ENCODE results near the gene ALG5. TPM values are rescaled to one million over a fixed set of nuclear protein-coding genes. Genes with fewer than 3 reads are reported as not detected.
A peak's percentile ranks its signal among the peaks of the same experiment; 100 is the strongest.

The ALG5 gene
- total RNA-seq, 4 donors from 2014 or later: 26.2 to 36.6 (median 29.8) TPM

DNA sequence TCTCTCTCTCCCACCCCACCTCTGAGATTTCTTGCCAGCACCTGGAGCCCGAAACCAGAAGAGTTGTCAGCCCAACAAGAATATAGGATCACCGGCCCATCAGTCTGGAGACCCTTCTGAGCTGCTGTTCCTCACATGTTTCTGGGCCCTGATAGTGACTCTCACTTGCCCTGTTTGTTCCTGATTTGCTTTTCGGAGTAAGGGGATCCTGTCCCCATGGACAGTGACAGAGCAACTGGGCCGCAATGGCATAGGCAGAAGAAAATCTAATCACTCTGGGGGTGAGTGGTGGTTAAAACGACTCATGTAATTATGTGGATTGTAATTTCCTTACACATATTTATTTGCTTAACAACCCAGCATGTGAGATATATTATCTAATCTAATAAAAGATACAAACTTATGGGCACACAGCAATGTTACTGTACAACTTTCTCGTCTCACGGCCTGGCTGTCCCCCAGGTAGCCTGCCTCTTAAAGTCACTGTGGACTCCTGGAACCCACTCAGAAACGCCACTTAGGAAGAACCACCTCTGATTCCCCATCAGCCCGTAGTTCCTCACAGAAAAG, 78.4 kb downstream of the ALG5 start:
- DNase-seq: no peak
- intact Hi-C loops (cut with DNase I; ENCODE audit: low total_unique reads): no loop called here
- H3K27me3 ChIP-seq: no peaks in the 10 kb centered on the region
- H3K27ac ChIP-seq: peak overlapping the region; percentile 61 to 71
- no peaks in the 10 kb centered on the region for H3K36me3 ChIP-seq
- H3K9me3 ChIP-seq: no peaks in the 10 kb centered on the region
- no peaks in the 10 kb centered on the region for H3K4me1 ChIP-seq
- TF ChIP-seq, protein P1, sequence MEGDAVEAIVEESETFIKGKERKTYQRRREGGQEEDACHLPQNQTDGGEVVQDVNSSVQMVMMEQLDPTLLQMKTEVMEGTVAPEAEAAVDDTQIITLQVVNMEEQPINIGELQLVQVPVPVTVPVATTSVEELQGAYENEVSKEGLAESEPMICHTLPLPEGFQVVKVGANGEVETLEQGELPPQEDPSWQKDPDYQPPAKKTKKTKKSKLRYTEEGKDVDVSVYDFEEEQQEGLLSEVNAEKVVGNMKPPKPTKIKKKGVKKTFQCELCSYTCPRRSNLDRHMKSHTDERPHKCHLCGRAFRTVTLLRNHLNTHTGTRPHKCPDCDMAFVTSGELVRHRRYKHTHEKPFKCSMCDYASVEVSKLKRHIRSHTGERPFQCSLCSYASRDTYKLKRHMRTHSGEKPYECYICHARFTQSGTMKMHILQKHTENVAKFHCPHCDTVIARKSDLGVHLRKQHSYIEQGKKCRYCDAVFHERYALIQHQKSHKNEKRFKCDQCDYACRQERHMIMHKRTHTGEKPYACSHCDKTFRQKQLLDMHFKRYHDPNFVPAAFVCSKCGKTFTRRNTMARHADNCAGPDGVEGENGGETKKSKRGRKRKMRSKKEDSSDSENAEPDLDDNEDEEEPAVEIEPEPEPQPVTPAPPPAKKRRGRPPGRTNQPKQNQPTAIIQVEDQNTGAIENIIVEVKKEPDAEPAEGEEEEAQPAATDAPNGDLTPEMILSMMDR (IDR thresholded peaks at IDR 0.05): no peak
- TF ChIP-seq POLR2A (IDR thresholded peaks at IDR 0.05): no peak
- H3K4me3 ChIP-seq: peak overlapping the region; percentile 66 to 86

DNA sequence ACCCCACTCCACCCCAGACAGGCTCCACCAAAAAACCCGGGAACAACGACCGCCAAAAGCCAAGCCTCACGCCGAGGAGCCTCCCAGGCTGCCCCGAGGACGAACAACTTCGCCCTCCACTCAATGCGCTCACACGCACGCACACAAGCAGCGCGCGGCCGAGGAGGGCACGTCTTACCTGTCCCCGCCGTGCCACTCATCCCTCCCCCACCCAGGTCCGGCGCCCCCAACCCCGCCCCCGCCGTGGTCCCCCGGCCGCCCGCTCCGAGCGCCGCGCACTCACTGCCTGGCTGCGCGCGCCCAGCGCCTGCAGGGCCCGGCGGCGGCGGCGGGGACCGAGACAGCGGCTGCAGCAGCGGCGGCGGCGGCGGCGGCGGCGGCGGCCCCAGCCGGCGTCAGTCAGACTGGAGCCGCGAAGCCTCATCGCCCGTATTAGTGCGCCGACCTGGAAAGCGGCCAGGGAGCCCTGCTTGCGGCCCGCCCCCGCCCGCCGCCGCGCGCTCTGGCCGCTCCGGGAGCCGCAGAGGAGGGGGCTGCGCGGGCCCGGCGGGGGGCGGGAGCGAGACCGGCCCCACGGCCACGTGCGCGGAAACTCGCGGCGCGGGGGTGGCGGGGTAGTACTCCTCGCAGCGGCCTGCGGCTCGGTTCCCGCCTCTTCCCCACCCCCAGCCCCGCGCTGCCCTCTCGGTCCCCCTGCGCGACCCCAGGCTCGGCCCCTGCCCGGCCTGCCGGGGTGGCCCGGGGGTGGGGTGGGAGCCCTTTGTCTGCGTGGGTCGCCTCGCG, 79.1 kb downstream of the ALG5 start, which contains the start of gene SMAD9:
Gene SMAD9, minus strand, starts transcription at position 406 of the 783 bp plus-strand sequence. CDS start 40,549 bp downstream, outside the sequence.
- intact Hi-C loops (cut with DNase I; ENCODE audit: low total_unique reads): no loop called here
- H3K27me3 ChIP-seq: no peaks in the 10 kb centered on the region
- TF ChIP-seq POLR2A (IDR thresholded peaks at IDR 0.05): peak; percentile 61 to 63
- TF ChIP-seq, protein P1 (IDR thresholded peaks at IDR 0.05): no peak
- DNase-seq: peak; percentile 78 to 80
- no peaks in the 10 kb centered on the region for H3K36me3 ChIP-seq
- H3K4me1 ChIP-seq: no peaks in the 10 kb centered on the region
- peak within 1 kb of the TSS; percentile 71 to 74 for H3K27ac ChIP-seq
- peak within 1 kb of the TSS; percentile 66 to 86 for H3K4me3 ChIP-seq
- no peaks in the 10 kb centered on the region for H3K9me3 ChIP-seq

DNA sequence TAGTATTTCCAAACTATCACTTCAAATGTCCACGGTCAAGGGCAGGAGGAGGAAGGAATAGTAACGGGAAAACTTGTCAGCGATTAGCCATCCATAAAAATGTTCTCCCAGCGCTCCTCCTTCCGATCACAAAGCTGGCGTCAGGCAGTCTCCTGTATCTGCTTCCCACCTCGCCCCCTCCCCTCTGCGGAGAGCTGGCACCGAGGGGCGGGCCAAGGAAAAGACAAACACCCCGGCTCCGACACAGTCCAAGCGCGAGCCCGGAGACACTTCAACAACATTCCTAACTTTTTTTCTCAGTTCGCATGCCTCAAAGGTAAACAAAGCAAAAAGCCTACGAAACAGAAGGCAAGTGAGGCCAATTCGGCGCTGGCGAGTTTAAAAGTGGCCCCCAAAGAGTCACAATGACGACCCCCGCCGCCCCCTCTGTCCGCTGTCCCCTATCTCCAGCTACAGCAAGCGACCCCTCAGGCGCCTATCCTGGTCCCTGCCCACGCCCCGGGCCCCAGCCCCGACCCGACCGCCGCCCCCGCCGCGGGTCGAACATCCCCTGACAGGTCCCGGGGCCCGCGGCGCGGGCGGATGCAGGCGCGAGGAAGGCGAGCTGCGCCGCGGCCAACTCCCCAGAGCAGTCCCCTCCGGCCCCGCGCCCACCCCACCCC, 79.8 kb downstream of the ALG5 start:
- Histone ChIP-seq H3K27me3 (no peaks in the 10 kb centered on the region), H3K4me3 (peak overlapping the region; percentile 66 to 86), H3K36me3 (no peaks in the 10 kb centered on the region), H3K9me3 (no peaks in the 10 kb centered on the region), H3K27ac (peak overlapping the region; percentile 71 to 74), H3K4me1 (no peaks in the 10 kb centered on the region)
- intact Hi-C loops (cut with DNase I; ENCODE audit: low total_unique reads): no loop called here
- TF ChIP-seq, protein P1 (IDR thresholded peaks at IDR 0.05): no peak
- no peak for TF ChIP-seq POLR2A (IDR thresholded peaks at IDR 0.05)
- peak; percentile 18 to 34 for DNase-seq

DNA sequence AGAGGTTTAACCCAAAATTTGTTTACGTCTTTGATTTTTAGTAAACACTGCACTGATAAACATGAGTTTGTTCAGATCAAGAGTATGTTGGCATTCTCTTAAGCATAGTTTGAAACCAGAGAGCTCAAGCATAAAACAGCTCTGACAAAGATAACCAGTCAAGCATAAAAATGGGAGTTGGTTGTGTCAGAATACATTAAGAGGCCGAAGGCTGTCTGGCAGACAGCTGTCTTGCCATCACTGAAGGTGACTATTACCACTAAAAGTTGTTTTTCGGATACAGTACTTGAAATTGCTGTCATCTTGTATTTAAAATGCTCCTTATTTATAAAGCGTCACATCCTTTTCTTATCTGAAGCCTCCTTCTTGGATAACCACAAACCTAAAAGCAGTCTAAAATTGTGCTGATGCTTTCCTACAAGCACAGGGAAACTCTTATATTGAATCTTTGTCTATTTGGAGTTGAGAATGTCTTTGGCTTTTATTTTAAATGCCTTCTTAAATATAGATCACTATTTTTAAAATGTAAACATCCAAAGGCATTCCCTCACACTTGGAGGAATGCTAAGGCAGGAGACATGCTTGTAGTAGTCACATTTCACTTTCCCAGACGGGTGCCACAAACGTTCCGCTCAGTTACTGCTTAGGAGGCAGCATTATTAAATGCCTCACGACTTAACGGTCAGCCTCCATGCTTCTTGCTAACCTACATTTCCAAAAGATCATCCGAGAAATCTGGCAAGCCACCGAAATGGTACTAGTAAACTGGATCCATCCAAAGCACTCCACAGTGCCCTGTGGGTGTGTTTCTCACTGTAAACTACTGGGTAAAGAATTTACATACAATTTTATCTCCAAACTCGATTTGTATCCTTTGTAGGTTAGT, 80.7 kb downstream of the ALG5 start:
- intact Hi-C loops (cut with DNase I; ENCODE audit: low total_unique reads): no loop called here
- Histone ChIP-seq H3K4me1 (no peaks in the 10 kb centered on the region), H3K36me3 (no peaks in the 10 kb centered on the region), H3K27ac (peak overlapping the region; percentile 71 to 74), H3K4me3 (peak overlapping the region; percentile 66 to 86), H3K27me3 (no peaks in the 10 kb centered on the region), H3K9me3 (no peaks in the 10 kb centered on the region)
- no peak for DNase-seq
- TF ChIP-seq, protein P1 (IDR thresholded peaks at IDR 0.05): no peak
- no peak for TF ChIP-seq POLR2A (IDR thresholded peaks at IDR 0.05)
